IPS-11a (cell line): ENCODE data around the gene ZNF641.

Experiments used
- H3K4me3 ChIP-seq: one replicate; pipeline ENCODE4 v1.5.1; 2013; ENCODE audit warnings: low read depth, low read length, control low read depth

The ZNF641 gene

DNA sequence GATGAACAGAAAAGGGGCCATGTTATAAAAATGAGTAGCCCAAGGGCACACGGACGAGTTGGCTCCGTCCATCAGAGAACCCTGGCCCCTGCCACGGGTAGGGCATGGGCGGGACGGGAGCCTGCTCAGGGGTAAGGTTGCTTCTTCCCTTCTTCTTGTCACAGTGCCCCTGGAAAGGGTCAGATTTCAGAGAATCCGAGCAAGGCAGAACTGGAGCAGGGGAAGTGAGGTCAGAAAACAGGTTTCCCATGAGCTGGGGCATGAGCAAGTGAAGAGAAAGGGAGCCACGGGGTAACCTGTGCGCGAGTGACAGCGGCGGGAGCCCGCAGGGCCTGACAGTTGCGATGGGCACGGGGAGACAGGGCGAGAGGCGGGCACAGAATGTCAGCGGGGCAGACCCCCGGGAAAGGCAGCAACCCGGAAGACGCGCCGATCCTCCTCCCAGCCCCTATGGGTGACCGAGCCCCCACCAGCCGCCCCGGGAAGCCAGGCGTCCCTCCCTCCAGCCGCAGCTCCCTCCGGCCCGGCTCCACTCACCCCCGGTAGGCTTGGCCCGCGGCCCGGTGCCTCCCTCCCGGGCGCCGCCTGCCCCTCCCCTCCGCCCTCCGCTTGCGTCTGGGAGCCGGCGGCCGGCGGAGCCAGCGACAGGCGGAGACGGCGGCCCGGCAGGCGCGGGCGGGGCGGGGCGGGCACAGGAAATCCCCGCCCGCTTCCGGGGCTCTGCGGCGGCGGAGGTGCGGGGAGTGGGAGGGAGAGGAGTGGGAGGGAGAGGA is at the start of gene ZNF641:
ZNF641 (minus strand) TSS at position 671 of the 773 bp plus-strand sequence. CDS start 2,829 bp downstream, outside the sequence.
- peak within 1 kb of the TSS; percentile 83 for H3K4me3 ChIP-seq

DNA sequence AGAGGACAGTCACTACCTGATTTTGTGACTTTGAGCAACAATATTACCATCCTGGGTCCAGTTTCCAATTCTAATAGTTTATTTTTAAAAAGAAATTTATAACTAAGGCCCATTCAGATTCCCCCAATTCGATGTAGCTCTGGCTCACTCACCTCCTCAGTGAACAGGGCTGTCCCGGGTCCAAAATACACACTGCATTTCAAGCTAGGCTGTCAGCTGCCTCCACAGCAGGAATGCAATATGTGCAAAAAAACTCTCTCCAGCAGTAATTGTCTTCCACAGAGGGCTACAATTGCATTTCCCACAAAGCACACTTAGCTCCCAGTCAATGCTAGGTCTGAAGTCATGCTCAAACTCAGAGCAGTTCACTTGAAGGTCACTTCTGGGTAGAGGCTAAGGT is 39.3 kb upstream of the ZNF641 start:
- H3K4me3 ChIP-seq = no peak overlapping the region

DNA sequence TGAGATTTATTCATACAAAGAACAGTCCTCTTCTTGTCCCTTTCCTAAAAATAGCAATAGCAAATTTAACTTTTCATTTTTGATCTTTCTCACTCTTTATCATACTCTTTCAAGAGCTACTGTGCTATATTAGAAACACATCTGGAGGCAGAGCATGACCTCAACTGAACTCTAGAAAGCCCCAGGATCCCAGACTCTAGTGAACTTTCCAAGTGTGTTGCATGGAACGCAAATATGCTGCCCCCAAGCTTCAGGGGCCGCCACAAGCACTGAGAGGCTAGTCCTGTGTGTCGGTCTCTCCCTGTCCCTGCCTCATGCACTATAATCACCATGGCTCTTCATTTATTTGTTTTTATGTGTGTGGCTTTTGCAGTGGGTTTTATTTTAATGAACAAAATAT is 38.7 kb upstream of the ZNF641 start:
- no peak overlapping the region for H3K4me3 ChIP-seq

DNA sequence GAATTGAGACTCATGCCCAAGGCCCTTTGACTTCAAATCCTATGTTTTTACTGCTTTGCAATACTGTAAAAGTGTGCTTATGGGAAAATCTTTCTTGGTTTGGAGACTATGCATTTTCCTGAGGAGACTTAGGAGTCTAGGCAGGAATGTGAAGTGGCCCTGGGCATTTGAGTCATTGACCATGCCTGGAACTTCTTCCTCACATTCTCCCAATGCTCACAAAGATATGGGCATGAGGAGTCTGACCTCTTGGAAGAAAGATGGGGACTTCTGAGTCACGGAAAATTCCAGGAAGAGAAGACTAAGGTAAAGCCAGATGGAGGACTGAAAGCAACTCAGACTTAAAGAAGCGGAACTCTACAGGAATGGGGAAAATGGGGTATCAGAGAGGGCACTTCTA is 38.2 kb upstream of the ZNF641 start:
- H3K4me3 ChIP-seq = no peak overlapping the region

DNA sequence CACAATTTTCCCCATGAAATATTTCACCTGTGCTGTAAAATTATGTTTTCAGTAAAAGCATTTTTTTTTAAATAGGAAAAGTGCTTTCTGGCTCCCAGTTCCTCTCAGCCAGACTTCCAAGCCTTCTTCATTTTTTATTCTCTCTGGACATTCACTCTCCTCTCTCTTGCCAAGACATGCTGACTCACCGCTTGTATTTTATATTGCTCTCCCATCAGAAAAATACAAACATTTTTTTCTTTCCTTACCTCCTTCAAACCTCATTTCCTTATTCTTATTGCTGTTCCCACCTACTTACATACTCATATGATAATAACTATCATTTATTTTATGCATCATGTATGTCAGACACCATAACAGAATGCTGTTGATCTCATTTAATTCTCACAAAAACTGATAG is 37.7 kb upstream of the ZNF641 start:
- H3K4me3 ChIP-seq = no peak overlapping the region

DNA sequence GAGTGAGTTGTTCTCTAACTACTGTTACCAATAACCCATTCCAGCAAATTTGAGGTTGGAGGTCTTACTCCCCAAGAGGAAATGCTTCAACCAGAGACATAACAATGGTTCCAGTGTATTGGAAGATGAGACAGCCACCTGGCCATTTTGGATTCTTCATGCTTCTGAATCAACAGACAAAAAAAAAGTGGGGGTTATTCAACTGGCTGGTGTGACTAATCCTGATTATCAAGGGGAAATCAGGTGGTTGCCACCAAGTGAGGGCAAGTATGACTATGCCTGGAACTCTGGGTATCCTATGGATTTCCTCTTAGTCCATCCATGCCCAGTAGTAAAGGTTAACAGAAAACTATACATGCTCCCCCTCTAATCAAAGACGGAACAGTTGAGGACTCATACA is 29.9 kb upstream of the ZNF641 start:
- H3K4me3 ChIP-seq = no peak overlapping the region

DNA sequence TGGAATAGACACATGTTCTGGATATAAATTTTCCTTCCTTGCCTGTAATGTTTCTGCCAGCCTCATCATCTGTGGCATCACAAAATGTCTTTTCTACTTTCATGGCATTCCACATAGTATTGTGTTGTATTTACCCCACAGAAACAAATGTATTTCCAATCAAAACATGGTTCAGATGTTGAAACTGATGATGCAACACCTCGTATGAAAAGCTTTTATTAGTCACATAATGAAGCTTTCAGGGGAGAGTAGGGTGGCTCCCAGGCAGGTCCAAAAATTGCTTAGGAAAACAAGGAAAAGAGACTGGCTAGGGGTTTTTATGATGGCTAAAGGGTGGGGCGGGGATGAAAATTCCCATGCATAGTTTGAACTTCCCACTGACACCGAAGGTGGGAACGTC is 29.1 kb upstream of the ZNF641 start:
- no peak overlapping the region for H3K4me3 ChIP-seq

DNA sequence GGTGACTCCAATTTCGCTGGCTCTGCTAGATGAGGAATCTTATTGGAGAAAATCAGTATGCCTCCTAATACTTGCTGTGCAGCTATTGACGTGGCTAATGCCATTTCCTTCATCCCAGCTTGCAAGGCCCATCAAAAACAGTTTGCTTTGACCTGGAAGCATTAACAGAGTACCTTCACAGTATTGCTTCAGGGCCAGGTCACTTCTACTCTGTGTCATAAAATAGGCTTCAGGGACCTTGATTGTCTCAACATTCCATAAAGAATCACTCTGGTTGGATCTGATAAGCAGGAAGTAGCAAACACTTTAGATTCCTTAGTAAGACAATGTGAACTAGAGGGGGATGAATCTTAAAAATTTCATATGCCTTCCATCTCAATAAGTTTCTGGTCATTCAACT is 26.9 kb upstream of the ZNF641 start:
- H3K4me3 ChIP-seq = no peak overlapping the region

DNA sequence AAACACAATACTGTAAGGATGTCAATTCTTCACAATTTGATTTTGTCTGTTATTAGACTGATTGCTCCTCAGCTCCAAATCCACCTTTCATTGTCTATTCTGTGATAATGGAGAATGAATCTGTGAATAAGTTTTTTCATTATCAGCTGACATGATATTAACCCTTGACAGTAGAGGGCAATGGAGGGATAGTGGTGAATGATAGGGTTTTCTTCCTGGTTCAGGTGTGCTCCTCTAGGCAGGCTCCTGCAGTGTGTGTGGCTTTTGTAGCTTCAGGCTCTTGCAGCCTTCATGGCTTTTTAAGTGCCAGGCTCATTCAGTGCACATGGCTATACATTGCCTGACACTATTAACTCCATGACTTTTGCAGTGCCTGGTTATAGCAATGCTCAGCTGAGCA is 23.4 kb upstream of the ZNF641 start:
- no peak overlapping the region for H3K4me3 ChIP-seq

DNA sequence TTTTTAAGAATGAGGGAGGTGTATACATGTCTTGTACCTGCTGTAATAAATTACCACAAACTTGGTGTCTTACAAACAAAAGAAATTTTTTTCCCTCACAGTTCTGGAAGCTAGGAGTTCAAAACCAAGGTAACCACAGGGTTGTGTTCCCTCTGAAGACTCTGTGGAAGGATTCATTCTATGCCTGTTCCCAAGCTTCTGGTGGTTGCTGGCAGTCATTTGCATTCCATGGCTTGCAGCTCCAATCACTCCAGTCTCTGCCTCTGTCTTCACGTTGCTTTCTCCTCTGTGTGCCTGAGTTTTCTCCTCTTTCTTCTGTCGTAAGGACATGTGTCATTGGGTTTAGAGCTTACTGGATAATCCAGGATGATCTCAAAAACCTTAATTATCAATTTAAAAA is 15.4 kb upstream of the ZNF641 start:
- no peak overlapping the region for H3K4me3 ChIP-seq

DNA sequence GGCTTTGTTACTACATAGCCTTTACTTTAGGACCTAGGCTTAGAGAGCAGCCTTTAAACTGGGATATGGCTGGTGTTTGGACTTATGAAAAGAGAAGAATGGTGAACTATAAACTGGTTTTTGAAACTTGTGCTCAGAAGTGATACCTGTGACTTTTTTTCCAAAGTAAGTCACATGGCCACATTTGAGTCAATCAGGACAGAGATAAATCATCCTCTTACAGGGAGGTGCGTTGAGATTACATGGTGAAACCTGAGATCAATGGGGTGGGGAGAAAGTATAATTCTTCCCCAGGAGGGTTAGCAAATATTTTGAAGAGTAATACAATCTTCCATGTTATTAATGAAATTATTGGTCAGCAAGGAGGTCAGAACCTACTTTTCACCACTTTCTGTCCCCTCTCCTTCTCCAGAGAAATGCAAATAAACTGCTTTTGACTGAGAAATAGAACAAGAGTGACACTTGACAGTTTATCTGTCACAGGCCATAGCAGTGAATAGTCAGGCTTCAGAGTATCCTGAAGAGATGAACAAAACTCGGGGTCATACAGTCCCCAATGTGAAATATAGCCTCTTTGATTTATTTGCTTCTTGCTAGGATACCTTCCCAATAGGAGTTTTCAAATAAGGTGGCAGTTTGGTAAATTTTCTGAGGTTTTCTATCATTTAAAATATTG is 11.1 kb upstream of the ZNF641 start:
- H3K4me3 ChIP-seq = no peak overlapping the region

DNA sequence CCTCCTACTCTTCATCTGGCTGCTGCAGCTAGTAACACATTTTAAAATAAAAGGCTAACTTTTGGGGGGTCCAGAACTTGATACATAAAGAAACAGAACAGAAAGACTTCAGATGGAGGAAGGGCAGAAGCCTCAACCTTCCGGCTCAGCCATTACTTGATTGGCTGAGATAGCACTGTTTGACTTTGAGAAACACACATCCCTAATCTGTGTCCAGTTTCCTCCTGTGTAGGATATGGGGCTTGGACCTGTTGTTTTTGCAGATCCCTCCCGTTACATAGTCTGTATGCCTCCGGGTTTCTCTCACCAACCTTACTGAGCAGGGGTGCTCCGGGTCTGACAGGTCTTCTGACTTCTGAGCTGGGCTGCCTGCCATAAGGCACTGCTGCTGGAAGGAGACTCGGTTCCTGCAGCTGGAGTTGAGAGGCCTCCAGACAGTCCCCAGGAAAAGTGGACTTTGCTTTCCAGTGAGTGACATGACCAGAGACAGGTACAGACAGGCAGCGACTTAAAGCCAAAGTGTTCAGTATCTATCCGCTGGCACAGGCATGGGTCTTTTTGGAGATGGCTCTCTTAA is 8.3 kb upstream of the ZNF641 start:
- H3K4me3 ChIP-seq = no peak overlapping the region

DNA sequence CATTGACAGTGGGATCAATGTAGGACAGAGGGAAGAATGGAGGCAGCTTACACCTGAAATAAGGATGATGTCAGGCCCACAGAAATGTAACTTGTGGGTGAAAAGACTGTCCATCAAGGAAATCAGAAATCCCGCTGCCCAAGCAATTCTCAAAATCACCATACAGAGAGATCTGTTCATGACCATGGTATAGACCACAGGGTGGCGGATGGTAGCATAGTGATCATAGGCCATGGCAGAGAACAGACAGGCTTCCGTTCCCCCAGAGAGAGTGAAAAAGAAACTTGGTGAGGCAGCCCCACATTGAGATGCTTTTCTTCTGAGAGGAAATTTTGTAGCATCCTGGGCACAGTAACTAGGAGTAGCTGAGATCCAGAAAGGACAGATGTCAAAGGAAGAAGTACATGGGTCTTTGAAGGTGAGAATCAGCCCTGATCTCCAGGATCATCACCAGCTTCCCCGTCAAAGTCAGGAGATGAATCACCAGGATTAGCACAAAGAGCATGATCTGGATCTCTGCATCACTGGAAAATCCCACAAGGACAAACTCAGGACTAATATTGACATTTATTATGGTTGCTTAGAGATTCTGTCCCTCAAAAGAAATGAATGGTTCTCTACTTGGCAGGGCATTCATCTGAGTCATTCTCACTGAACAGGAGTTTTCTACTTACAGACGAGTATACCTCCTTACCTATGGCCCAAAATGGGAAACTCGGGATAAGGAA is 5.5 kb upstream of the ZNF641 start:
- H3K4me3 ChIP-seq = no peak overlapping the region

DNA sequence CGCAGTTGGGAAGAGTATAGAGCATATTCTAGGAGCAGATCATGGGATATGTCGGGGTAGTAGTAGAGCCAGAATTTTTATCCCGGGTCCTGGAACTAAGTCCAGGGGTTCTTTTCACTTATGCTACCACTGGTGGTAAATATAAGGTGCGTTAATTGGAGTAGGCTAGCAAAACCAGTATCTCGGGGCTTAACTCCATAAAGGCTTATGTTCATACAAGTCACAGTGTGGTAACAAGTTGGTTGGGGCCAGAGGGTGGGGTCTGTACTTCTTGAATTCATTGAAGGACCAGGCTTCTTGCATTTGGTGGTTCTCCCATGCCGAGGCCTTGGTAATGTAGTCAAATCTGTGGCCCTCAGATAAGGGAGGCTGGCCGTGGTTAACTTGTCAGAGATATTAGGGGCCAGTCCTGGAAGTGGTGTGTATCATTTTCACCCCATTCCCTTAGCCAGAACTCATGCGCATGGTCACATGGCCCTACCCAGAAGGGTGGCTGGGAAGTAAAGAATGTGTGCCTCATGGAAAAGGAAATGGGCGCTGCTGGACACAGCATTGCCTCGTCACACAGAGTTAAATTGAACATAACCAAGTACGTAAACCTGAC is 1.5 kb upstream of the ZNF641 start:
- H3K4me3 ChIP-seq = no peak overlapping the region

DNA sequence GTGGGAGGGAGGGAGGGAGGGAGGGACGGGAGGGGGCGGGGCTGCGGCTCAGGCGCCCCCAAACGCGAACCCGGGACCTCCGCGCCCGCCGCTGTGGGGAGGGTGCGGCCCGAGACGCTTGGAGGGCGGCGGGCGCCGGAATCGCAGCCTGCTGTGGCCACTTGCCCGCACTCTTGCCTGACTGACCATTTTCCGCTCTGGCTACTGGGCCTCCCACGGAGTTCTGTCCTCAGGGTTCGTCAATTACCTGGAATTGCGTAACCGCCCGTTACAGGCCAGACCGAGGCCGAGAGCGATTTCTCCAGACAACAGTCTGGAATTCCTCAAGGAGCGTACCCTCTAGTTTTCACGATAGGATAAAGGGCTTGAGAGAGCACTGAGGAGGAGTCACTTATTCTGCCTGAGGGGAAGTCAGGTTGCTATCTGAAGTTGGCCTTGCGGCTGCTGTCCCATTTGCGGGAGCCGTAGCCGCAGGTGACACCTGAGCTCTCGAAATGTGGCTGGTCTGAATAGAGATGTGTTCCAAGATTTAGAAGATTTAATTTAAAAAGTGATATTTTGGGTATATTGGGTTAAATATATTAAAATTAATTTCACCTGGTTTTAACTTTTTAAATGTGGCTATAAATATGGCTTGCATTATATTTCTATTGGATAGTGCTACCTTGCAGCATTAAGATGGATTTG is 446 bp upstream of the ZNF641 start:
- H3K4me3 ChIP-seq = peak overlapping the region; percentile 79

DNA sequence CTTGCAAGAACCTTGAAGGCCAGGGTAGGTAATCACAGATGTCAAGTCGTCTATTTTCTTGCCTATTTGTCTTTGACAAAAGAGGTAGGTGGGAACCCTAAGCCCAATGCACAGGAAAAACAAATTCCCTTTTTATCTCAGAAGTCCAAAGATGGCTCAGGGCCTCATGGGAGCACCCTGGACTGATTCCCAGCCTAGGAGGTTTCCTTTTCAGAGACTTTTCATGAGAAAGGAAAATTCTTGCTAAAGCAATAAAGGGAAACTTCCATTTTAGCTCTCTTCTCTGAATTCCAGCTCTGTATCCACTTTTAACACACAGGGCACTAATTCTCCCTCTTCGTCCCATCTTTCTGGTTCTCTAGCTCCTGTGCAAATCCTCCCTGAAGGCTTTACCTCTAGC is 1.2 kb downstream of the ZNF641 start:
- no peak overlapping the region for H3K4me3 ChIP-seq

DNA sequence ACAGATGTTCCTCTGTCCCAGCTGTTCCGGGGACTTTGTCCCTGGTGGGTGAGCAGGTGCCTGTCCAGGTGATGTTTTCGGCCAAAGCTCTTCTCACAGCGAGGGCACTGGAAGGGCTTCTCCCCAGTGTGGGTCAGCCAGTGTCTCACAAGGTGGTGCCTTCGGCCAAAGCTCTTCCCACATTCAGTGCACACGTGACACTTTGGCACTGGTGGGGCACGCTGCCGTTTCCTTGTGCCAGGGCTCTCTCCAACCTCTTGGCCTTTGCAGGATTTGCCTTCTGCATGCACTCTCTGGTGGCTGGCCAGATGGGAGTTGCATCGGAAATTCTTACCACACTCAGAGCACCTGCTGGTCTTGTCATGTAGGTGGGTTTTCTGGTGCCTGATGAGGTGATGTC is 7.7 kb downstream of the ZNF641 start:
- no peak overlapping the region for H3K4me3 ChIP-seq

DNA sequence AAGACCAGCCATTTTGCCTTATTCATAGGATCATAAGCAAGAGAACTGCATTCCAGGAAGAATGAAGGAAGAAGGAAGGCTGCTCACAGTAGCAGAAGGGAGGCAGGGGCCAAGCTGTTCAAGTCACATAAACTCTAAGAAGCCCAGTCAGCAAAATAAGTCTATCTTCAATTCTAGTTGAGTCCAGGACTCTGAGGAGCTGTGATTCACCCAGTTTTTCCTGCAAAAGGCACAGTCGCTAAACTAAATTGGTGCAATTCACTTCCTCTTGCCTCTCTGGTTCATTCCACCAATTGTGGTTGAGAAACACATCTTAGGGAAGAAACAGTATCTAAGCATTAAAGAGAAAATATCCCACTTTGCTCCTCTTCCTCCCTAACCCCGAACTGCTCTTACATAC is 9.8 kb downstream of the ZNF641 start:
- H3K4me3 ChIP-seq = no peak overlapping the region

DNA sequence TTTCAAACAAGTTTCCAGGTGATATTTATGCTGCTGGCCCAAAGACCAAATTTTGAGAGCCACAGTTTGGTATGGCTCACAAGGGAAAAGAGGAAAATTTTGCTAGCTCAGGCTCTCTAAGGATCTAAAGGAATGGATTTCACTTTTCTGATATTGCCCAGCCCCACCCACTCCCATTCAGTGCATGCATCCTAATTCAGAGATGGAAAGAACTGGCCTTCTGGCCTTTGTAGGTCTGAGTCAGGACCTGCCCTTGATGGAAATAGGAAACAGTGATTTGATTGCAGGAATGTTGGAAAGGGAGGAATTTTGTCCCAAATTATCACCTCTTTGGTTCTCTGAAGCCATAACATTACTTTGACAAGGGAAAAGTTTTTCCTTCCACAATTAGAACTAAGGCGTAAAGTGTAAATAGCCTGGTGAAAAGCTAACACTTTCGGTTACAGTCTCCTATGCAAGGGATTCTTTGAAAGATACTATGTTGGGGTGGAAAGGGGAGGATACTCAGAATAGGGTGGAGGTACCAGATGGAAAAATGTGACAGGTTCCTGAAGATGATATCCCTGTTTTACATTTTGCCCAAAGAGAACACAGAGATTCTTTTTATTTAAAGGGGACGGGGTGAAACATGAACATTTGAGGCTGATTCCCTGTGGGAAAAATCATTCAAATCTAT is 11.1 kb downstream of the ZNF641 start:
- H3K4me3 ChIP-seq = no peak overlapping the region

DNA sequence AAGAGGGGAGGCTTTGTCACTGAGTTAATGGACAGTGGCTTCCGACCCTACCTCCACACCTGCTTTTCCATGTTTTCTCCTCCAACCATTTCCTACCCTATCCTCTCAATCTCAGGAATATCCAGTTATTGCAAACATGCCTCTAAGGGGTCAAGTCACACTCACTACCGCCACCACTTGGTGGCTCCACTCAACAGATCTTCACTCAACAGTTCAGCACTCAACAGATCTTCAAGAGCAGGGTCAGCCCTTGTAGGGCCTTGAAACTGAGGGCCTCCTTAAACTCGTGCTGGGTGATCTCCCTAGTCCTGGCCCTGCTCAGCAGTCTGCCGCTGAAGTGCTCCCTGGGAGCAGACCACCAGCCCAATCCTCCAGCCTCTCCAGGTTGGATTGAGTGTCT is 14.2 kb downstream of the ZNF641 start:
- H3K4me3 ChIP-seq = no peak overlapping the region
